Activated T-cell treated with anti-CD3 and anti-CD28 coated beads for 48 hours (primary cell): ENCODE data around the gene SNRNP35.
"Not testable (repeated sequence)": the region's sequence is repeated elsewhere in the genome, so short reads cannot be mapped to it uniquely, and the experiment has no call there.

Experiments
- DNase-seq: peaks from one replicate; pipeline ENCODE4 v3.0.0-alpha.2; 2020; ENCODE audit warnings: low read depth

The SNRNP35 gene

GRCh38 chr12:123449249-123449733, 8.6 kb upstream of the SNRNP35 start:
- DNase-seq = no peak

- no peak for DNase-seq
Observed at GRCh38 chr12:123449856-123450255, 8.1 kb upstream of the SNRNP35 start.

- DNase-seq = no peak
Observed at GRCh38 chr12:123450636-123451035, 7.3 kb upstream of the SNRNP35 start.

- DNase-seq = not testable (repeated sequence)
Observed at GRCh38 chr12:123452276-123452550, 5.7 kb upstream of the SNRNP35 start.

- DNase-seq = no peak
Observed at GRCh38 chr12:123453165-123453564, 4.8 kb upstream of the SNRNP35 start.

- DNase-seq = not testable (repeated sequence)
Observed at GRCh38 chr12:123463174-123463573, 5.2 kb downstream of the SNRNP35 start.

- DNase-seq = no peak
Observed at GRCh38 chr12:123465084-123465483, 7.1 kb downstream of the SNRNP35 start.

GRCh38 chr12:123468786-123469185, 10.8 kb downstream of the SNRNP35 start:
- DNase-seq = no peak

- DNase-seq = no peak
Observed at GRCh38 chr12:123469978-123470377, 12.0 kb downstream of the SNRNP35 start.

GRCh38 chr12:123471374-123472068, 13.6 kb downstream of the SNRNP35 start:
- no peak for DNase-seq

GRCh38 chr12:123472438-123472849, 14.5 kb downstream of the SNRNP35 start:
- DNase-seq = no peak

GRCh38 chr12:123474485-123475245, 16.7 kb downstream of the SNRNP35 start:
- DNase-seq = no peak

- DNase-seq = no peak
Observed at GRCh38 chr12:123475246-123475703, 17.3 kb downstream of the SNRNP35 start.

GRCh38 chr12:123478069-123478468, 20.1 kb downstream of the SNRNP35 start:
- DNase-seq = no peak

- DNase-seq = no peak
Observed at GRCh38 chr12:123478762-123479161, 20.8 kb downstream of the SNRNP35 start.

- no peak for DNase-seq
Observed at GRCh38 chr12:123479442-123480180, 21.7 kb downstream of the SNRNP35 start.

GRCh38 chr12:123481251-123481650, 23.3 kb downstream of the SNRNP35 start:
- DNase-seq = not testable (repeated sequence)

GRCh38 chr12:123482876-123483275, 24.9 kb downstream of the SNRNP35 start:
- no peak for DNase-seq

GRCh38 chr12:123483602-123484248, 25.8 kb downstream of the SNRNP35 start:
- DNase-seq = no peak

GRCh38 chr12:123485756-123486155, 27.8 kb downstream of the SNRNP35 start:
- DNase-seq = no peak

GRCh38 chr12:123487428-123487827, 29.5 kb downstream of the SNRNP35 start:
- DNase-seq = no peak

GRCh38 chr12:123488539-123489230, 30.7 kb downstream of the SNRNP35 start:
- no peak for DNase-seq
